Measurements from ENCODE around the gene CD48.
A peak's percentile ranks its signal among the peaks of the same experiment; 100 is the strongest.
"Not testable (repeated sequence)": the region's sequence is repeated elsewhere in the genome, so short reads cannot be mapped to it uniquely, and the experiment has no call there.

CD48 gene

DNA sequence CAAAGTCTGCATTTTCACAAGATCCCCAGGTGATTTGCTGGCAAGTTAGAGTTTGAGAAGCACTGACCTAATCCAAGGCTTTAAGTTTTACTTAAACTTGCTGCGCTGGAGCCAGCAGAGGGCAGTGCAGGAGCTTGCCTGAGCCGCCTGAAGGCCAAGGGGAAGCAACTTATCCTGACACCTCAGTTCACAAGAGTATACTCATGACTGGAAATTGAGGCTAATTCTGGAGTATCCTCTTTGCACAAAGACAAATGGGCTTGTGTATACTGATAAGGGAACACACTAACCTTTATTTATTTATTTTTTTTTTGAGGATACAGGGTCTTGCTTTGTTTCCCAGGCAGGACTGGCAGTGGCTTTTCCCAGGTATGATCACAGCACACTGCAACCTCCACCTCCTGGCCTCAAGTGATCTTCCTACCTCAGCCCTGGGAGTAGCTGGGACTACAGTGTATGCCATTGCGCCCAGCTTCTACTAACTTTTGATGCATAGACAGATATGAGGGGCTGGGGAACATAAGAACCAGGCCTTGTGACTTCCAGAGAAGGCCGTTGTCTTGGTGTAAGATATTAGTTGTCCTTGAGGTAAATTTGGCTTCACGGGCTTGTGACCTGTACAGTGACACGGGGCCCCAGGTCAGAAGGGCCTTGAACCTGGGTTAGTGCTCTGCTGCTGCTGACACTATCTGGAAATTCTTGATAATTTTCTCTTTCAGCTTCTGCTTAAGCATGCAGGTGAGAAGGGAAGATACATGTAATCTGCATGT lies 35.8 kb downstream of the CD48 start:
- DNase-seq, result peak; percentile 88

DNA sequence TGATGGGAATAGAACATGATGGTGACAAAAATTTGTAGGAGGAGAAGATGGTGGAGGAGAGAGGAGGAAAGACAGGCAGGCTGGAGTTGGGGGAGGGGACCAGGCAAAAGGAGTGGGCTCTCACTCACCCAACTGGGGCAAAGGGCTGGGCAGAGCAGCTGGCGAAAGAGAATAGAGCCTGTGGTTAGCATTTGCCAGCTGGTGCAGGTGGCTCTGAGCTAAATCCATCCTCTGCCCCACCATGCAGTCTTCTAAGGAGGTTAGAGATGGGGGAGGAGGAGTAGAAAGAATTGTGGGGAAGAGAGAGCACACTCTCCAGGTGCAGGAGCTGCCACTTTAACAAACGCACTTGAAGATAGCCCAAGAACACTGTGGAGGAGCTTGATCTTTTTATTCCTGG lies 37.2 kb downstream of the CD48 start:
- DNase-seq, result peak; percentile 29

DNA sequence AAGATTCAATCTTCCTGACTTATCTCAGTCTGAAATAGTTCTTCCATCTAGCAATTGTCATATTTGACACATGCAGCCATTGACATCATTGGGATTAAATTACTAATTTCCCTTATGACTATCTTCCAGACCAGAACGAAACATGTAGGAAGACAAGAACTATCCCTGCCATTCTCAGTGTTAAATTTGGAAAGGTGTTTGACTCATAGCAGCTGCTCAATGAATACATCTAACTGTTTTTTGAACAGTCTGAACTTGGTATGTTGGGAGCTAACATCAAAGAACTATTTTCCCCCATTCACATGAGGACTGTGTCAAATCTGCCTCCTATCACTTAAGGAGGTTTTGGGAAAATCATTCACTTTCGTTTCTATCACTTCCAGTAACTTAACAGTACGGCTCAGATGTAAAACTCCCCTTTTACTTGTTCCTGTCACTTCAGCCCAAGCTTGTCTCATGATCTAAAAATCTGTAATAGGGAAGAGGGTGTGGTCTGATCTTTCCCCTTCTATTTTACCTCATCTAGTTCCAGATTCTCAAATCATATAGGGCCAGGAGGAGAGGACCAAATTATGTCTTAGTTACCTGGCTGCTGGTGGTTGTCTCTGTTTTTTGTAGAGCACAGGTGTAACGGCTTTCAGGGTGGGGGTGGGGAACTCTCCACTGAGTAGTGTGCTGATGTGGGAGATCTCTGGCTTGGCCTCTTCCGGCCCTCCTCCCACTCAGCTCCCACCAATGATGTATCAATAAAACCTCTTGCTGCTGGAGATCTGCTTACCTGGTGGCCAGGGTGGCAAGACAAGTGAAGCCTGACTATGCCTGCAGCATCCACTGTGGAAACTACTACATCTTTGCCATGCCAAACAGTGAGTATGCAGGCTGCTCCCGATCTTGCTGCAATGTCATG lies 38.6 kb downstream of the CD48 start:
- DNase-seq, result peak; percentile 59

DNA sequence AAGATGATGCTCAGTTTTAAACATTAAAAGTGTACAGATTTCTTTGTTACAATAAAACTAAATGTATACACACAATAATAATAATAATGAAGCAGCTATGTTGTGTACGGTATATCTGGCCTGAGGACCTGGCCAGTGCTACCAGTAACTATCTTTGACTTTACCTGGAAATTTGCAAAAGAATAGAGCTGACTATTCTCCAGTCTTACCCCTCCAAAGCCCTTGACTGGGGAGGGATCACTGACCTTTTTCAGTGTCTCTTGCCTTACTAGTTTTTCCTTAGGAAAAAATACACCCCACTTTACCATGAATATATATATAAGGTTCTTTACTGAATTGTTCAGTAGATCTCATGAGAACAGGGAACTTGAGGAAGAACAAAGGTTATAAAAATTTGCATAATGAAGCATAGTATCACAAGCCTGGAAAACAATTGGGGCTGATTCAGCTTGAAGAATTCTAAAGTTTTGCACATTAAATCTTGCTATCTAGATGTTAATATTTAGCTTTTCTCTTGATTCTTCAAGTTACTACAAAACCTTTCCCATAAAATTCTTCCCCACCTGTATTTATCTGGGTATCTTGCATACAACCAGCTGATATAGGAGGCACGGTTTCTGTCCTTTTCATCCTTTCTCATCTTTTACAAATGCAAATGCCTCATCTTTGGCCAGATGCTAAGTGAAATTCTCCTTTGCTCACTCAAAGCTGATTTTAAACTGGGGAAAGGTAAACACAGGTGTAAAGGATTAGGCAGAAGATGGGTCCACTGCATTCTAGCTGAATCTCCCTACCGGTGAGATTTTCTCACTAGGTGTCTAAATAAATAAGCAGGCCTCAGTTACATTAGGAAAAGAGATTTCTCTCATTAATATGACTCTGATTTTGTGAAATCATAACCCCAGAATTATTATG lies 39.8 kb downstream of the CD48 start:
- DNase-seq, result no peak

DNA sequence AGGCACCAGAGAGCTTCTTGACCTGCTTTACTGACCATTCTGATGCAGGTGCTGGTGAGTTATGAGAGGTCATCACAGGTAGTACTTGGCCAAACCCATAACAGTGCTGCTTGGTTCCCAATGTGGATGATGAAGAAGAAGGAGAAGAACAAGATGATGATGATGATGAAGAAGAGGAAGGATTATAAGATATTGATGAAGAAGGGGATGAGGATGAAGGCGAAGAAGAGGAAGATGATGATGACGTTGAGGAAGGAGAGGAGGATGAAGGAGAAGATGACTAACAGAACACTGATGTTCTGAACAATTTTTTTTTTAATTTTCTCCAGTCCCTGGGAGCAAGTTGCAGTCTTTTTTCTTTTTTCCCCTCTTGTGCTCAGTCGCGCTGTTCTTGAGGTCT lies 40.9 kb downstream of the CD48 start:
- DNase-seq, result no peak

DNA sequence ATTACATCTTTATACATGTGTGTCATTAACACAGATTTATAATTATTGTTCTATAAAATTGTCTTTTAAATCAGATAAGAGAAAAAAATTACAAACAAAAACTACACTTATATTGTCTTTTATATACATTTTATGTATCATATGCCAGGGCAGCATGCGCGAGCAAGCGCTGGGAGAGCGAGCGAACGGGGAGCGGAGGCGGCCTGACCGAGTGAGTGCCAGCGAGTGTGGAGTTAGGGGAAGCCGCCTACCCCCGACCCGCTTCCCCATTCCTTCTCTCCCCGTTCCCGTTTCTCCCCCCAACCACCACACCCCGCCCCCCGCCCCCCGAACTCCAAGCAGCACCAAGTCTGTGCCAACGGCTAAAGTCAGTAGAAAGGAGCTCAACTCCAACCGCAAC lies 41.8 kb downstream of the CD48 start:
- DNase-seq, result no peak

DNA sequence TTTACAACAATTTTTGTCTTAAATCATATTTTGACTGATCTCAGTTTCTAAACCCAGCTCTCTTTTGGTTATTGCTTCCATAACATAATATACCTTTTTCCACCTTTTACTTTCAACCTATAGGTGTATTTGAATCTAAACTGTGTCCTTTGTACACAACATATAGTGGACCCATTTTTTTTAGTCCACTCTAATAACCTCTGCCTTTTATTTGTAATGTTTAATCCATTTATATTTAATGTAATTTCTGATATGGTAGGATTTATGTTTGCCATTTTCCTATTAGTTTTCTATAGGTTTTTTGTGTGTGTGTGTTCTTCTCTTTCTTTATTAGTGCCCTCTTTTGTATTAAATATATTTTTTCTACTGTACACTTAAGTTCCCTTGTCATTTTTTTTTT lies 42.3 kb downstream of the CD48 start:
- DNase-seq, result no peak

DNA sequence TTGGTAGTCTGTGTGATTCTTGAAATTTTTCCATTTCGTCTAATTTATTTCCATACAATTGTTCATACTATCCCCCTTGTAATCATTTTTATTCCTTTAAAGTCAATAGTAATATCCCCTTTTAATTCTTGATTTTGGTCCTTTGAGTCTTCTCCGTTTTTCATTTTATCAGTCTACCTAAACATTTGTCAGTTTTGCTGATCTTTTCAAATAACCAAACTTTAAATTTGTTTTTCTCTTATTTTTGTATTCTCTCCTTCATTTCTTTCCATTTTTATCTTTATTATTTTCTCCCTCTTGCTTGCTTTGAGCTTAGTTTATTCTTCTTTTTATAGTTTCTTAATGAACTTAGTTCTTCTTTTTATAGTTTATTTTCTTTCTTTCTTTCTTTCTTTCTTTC lies 43.7 kb downstream of the CD48 start:
- no peak for DNase-seq

DNA sequence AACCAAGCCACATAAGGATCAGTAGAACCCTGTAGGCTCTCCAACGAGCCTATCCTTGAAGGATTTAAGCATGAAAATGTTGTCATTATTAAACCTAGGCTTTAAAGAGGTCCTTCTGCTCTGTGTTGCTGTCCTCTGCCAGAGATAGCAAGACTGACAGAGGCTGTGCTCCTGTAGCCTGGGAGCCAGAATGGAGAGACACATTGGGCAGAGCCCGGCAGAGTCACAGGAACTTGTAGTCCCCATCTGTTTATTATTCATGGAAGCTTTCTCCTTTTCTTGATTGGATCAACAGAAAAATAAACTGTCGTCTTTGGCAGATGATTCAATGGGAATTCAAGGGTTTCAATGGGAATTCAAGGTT lies 45.6 kb downstream of the CD48 start:
- DNase-seq, result no peak

DNA sequence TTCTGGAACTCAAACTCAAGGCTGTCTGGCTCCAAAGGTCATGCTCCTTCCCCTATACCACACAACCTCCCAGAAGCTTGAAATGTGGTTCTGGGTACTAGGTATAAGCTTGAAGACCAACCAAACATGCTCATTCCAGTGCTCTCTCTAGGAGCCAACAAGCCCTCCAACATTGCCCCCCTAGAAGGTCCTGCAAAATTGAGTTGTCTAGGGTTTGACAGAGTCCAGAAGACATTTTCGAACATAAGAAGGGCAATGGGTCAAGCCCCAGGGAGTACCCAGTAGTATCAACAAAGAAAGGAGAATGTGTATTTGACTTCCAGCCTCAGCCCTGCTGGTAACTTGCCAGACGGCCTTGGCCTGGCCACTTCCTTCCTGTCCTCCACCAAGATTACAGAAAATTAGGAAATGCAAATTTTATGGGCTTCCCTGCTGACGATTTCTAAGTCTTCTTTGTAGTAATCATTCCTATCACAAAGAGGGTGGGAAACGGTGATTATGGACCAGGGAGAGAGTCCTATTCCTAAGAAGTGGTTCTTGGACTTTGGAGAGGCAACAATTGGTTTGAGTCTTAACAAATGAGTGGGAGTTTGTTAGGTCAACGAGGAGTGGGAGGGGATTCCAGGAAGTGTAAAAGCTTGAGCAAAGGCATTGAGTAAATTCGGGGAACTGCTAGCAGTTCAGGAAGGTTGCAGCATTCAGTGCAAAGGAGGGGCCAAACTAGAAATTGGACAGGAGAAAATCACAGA lies 46.1 kb downstream of the CD48 start:
- DNase-seq, result peak; percentile 71

DNA sequence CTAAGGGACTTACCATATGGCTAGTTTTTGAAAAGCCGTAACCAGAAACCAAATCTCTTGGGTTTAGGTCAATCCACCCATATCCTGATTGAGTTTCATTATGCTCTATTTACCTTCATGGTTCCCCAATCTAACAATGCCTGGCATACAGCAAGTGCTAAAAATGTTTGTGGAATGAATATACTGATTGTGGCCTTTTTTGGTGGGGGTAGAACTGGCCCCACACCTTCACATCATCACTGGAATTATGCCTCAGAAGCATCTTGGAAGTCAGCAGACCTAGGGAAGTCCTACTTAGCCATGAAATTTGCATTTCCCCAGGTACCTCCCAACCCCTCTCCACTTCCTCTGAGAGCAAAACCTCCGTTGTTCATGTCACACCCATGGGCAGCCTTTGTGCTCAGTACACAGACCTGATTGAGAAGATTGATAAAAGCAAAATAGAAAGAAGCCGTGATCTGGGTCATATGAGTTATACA lies 47.0 kb downstream of the CD48 start:
- peak; percentile 72 for DNase-seq

DNA sequence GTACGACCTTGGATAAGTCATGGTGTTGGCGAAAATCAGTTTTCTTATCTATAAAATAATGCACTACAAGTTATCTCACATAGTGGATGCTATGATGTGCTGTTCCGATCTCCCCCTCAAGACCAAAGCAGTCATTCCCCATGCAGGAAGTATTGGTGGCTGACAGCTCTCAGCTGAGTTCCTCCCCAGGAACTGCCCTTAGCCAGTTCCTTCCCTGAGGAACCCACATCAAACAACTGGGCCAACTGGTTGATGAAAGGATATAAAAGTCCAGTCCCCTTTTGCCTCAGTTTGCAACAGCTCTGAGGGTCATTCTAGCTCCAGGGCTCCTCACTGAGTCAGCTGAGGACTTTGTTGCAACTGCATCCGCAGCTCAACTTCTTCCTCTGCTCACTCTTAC lies 48.7 kb downstream of the CD48 start:
- DNase-seq, result peak; percentile 50

DNA sequence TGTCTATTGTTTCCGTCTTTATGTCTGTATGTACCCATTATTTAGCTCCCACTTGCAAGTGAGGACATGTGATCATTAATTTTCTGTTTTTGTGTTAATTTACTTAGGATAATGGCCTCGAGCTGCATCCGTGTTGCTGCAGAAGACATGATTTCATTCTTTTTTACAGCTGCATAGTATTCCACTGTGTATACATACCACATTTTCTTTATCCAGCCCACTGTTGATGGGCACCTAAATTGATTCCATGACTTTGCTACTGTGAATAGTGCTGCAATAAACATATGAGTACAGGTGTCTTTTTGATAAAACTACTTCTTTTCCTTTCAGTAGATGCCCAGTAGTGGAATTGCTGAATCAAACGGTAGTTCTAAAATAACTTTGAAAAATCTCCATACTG lies 52.1 kb downstream of the CD48 start:
- DNase-seq, result no peak

DNA sequence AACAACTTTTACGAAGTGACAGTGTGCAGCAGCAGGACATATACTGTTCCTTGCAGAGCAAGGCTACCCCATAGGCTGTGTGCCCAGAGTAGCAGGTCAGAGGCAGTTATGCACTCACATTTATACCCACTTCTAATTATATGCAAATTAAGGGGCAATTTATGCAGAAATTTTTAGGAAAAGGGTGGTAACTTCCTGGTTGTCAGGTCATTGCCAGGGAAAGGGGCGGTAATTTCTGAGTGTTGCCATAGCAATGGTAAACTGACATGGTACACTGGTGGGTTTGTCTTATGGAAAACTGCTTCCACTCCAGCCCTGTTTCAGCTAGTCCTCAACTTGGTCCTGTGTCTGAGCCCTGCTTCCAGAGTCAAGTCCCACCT lies 52.8 kb downstream of the CD48 start:
- no peak for DNase-seq

DNA sequence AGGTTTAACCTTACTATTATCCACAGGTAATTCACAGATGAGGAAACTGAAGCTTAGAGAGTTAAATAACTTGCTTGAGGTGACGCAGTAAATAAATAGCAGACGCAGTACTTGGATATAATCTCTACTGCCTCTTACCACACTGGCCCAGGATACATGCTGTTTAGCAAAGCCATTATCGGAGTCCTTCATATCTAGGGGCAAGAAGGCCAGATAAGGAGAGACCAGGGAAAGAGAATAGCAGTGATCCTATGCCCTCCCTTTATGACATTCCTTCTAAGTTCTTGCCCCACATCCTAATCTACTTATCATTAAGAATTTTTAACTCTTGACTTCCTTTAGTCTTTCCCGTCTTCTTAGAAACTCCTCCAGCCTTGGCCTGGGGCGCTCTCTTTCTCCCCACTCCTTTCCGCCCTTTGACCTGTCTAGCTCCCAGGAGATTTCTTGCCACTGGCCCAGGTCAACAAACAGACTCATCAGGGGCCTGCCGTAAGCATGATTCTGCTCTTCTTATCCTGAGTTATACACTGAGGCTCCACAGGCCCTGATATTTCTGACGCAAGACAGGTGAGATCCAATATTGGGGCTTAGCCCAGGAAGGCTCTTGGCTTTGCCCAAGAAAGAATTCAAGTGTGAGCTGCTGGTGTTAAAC lies 53.3 kb downstream of the CD48 start:
- DNase-seq, result no peak

DNA sequence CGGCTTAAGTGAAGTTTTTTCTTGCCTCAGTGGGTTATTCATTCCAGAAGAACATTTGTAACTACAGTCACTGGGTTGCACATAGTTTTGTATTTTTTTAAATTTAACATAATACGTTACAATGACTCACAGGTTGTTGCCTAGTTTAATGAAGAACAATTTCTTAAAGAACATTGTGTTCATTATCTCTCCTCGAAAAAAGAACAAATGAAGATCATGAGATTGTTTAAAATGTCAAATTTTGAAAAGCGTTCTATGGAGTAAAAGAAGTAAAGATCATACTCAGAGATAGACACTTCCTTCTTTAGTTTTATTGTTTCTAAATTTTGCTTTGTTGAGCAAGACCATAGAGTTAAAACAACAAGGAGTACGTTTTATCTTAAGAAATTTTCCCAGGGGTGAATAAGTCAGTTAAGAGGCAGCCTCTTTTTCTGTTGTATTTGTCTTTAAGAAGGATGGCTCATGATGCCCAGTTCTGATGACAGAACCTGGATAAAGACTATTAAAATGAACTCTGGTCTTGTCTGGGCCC lies 54.3 kb downstream of the CD48 start:
- no peak for DNase-seq

DNA sequence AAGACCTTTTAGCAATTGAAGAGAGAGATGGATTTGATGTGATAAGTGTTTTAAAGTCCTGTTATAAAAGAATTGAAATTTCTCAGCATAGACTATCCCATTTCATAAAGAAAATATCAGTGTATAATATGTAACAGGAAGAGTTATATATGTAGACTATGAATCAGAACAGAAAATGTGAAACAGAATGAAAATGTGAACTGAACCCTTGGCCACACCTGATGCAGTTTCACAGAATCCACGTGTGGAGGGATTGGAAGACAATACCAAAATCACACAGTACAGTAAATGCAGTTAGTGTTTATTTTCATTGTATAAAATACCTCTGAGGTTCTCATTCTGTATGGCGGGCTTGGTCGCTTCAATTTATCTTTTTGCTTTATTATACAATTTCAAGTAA lies 54.9 kb downstream of the CD48 start:
- no peak for DNase-seq

DNA sequence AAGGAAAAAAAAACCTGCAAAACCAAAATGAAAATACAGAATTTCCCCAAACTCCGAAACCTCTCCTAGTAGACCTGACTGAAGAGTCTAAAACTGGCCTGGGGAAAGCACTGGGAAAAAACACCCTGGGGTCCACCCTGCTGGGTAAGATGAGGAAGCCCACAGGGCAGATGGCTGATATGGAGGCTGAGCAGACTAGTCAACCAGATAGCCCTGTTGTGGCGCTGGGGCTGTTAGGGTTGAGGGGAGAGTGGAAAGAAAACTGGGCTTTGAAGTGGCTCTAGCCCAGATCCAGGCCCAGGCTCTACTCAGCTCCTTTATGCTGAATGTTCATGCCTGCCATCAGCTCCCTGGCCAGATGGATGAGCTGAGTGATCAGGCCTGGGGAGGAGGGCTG lies 58.0 kb downstream of the CD48 start:
- DNase-seq, result no peak

DNA sequence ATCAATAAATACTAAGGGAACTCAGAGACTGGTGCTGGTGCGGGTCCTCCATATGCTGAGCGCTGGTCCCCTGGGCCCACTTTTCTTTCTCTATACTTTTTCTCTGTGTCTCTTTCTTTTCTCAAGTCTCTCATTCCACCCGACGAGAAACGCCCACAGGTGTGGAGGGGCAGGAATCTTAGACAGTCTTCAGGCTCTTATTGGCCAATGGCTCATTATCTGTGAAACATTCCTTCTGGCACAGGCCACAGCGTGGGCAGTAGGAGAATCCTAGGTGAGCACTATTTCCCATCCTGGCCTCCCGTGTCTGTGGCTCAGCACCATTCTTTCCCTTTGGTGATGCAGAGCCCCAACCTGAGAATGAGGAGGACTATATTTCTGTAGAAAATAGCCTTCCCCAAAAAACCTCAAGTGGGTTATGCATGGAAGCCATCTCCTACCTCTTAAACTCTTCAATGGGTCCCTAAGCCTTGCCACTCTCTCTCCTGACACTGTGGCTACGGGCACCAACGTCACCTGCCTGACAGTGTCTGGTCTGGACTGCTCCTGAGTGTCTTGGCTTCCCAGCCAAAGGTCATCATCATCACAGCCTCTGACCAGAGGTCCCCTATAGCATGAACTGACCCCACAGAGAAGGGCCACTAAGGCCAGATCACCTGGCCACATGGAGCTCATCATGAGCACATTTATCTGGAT lies 58.5 kb downstream of the CD48 start:
- DNase-seq, result no peak

DNA sequence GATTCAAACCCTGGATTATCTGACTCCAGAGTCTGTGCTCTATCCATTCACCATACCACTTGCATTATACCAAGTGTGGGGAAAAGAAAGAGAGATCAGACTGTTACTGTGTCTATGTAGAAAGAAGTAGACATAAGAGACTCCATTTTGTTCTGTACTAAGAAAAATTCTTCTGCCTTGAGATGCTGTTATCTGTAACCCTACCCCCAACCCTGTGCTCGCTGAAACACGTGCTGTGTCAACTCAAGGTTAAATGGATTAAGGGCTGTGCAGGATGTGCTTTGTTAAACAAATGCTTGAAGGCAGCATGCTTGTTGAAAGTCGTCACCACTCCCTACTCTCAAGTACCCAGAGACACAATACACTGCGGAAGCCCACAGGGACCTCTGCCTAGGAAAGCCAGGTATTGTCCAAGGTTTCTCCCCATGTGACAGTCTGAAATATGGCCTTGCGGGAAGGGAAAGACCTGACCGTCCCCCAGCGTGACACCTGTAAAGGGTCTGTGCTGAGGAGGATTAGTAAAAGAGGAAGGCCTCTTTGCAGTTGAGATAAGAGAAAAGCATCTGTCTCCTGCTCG lies 59.5 kb downstream of the CD48 start:
- not testable (repeated sequence) for DNase-seq

Data from activated CD4-positive, alpha-beta T cell treated with anti-CD3 and anti-CD28 coated beads, Interleukin-2, Interleukin-6, amounts not matched to agents 100 ng/mL and 50 ng/mL, durations not matched to agents 16 hours and 8 hours (primary cell).